HG02870 (cell line): Measurements from ENCODE around the gene CENPT.
A peak's percentile ranks its signal among the peaks of the same experiment; 100 is the strongest.
"Not testable (repeated sequence)": the region's sequence is repeated elsewhere in the genome, so short reads cannot be mapped to it uniquely, and the experiment has no call there.

Experiments
- ATAC-seq: cut with Tn5 transposase; IDR thresholded peaks from one replicate; pipeline ENCODE4 v1.9.1; 2021; ENCODE audit warnings: mild to moderate bottlenecking, moderate library complexity; ENCODE audit not compliant: unreplicated experiment

Gene CENPT

DNA sequence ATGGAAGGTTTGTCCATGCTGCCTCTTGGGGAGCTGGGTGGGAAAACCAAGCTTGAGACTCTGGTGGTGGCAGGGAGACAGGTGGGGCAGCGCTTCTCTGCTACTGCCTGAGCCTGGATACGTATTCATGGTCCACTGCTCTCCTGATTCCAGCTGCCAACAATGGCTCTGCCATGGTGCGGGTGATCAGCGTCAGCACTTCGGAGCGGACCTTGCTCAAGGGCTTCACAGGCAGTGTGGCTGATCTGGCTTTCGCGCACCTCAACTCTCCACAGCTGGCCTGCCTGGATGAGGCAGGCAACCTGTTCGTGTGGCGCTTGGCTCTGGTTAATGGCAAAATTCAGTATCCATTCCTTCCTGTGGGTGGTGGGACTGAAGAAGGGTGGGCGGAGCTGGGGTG is 29.6 kb upstream of the CENPT start:
- ATAC-seq, result no peak

DNA sequence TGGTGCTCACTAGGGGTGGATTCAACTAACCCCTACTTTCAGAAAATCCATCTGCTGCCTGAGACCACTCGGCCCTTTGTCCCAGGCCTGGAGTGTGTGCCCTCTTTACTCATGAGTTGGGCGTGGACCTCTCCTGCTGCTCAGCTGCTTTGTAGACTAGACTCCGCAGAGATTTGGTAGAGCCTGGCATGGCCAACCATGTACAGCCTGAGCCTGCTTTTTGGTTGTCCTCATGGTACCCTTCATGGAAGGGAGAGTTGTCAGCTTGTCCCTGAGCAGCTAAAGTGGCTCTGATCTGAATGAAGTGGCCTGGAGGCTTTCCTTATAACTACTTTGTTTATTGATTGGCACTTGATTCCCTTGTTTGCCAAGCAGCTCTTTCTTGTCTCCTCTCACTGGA is 26.9 kb upstream of the CENPT start:
- no peak for ATAC-seq

GRCh38 chr16:67873435-67874370 is 26.2 kb upstream of the CENPT start:
- ATAC-seq, result no peak

GRCh38 chr16:67872631-67873434 is 25.3 kb upstream of the CENPT start, which contains the start of gene EDC4:
EDC4 (plus strand) TSS chr16:67873052; CDS start chr16:67873262, 210 bp downstream.
- peak; percentile 59 for ATAC-seq

GRCh38 chr16:67872131-67872630 is 24.7 kb upstream of the CENPT start:
- no peak for ATAC-seq

GRCh38 chr16:67871256-67871655 is 23.8 kb upstream of the CENPT start:
- no peak for ATAC-seq

DNA sequence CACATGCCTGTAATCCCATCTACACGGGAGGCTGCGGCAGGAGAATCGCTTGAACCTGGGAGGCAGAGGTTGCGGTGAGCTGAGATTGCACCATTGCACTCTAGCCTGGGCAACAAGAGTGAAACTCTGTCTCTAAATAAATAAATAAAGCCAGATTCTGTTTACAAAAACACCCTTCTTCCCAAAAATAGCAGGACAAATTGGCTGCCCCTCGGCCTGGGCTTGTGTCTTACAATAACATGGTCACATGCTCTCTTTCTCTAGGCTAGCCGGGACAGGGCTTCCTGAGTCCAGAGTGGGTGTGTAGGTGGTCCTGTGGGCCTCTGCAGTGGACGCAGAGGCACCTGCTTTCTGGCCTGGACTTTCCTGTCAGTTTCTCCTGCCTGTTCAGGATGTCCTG is 22.2 kb upstream of the CENPT start:
- no peak for ATAC-seq

GRCh38 chr16:67868290-67868689 is 20.8 kb upstream of the CENPT start:
- ATAC-seq, result no peak

DNA sequence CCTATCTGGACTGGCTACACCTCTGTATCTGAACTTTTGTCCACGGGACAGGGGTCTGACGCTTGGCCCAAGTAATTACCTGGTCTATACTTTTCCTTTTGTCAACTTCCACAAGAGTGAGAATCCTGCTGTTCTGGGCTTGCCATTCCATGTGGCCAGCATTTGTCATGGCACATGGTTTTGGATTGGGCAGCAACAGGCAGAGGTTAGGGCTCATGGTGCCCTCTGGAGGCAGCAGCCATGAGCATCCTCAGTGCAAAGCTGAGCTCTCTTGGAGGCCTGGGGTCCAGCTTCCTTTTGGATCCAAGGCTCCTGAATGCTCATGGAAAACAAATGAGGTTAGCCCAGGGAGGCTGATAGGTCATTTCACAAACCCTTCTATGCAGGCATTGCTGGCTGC is 17.8 kb upstream of the CENPT start:
- no peak for ATAC-seq

DNA sequence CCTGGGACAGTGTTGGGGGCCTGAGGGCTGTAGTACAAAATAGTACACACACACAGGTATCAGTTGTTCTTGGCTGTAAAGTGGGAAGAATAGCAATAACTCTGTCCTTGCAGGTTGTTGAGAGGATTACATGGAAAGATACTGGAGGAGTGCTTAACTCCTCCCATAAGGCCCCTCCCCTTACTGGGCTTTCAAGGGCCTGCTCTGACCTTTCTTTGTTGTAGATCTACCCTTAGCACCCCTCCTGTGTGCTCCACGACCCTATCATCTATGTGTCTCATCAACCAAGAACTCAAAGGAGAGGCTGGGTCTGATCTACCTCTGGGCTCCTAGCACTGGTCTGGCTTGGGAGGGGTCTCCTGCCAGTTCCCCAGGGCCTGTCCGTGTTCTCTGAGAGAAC is 17.1 kb upstream of the CENPT start:
- no peak for ATAC-seq

- not testable (repeated sequence) for ATAC-seq
These were observed 16.6 kb upstream of the CENPT start for GRCh38 chr16:67864044-67864443.

DNA sequence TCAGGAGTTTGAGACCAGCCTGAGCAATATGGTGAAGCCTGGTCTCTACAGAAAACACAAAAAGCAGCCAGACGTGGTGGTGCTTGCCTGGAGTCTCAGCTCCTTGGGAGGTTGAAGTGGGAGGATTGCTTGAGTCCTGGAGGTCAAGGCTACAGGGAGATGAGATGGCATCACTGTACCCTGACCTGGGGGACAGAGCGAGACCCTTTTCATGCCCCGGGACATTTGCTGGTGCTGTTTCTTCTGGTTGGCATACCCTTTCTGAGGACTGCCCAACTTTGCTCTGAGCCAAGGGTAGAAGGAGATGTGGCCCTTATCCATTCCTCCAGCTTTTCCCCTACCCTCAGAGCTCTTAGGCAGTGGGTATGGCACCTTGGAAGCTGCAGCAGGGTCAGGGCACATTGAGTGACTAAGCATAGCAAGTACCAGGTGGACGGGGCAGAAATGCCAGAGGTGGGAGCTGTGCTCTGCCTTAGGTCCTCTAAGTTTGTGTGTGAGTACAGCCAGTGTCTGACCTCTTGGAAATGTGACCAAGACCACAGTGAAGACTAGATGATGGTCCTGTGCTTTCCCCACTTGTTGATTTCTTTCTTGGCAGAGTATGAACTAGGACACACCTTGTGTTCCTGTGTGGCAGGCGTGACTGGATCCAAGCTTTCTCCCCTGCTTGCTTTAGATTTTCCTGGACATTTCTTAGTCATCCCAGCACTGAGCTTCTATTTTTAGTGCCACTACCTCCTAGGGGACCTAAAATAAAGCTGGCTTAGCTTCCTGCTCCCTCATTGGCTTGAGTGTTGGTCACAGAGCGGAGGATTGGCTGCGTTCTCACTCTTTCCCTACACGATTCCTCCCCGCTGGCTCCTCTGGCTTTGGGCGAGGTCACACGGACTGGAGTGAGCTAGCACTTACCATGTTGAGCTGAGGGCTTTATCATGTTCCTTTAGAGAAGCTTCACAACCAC is 15.4 kb upstream of the CENPT start:
- no peak for ATAC-seq

DNA sequence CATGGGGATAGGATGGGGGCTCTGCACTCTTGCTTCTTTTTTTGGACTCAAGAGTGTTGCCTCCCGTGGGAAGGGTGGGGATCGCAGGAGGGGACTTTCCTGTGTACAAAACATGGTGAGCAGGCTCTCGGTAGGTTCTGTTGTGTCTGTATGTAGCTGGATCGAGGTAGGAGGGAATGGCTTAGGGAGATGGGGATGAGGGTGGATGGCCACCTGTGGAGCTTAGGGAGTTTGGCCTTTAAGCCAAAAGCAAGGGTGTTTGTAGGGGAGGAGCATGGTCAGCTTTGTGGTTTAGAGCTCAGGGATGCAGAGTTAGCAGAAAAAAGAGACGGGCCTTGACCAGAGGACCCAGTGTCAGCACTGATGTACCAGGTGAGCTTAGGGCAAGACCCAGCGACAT is 14.4 kb upstream of the CENPT start:
- ATAC-seq, result no peak

DNA sequence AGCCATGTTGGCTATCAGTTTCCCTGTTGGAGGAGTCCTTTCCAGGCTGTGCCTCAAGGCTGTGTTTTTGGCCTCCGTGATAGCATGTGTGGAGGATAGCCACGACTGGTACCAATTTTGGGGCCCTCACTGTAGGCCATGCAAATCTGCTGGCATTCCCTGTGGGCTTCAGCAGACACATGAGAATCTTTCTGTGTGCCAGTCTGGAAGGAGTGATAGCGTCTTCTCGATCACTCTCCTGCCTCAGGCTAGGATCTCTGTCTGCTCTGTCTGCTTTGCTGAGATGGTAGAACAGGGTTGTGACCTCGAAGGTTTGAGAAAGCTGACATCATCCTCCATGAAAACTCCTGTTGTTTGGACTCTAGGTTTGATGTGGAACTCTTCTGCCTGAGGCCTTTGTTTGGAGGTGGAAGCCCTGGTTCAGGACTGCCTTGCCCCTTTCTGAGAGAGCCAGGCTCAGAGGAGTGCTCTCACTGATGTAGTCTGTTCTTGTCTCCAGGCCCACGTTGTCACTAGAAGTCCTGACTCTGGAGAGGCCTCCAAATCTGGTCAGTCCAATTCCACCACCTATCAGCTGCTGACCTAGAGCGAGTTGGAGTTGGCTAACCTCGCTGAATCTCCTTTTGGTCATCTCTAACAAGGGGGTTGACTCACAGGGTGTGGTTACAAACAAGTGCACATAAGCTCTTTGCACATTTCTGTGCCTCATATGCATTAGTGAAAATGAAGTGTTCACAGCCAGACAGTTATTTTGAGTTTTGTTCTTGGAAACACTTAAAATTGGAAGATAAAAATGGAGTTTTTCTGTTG is 13.3 kb upstream of the CENPT start:
- no peak for ATAC-seq

DNA sequence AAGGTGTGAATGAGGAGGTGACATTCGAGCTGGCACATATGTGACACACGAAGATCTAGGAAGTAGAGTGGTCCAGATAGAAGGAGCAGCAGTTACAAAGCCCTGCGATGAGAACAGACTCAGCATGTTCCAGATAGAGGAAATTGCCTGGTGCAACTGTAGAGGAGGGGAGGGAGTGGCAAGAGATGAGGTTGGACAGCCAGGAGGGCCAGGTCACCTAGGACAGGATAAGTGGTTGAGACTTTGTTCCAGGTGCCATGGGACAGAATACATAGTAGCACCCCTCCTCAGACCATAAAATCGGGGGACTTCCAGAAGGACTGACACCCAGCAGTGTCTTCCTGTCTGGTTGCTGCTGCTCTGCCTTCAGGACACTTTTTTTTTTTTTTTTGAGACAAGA is 11.0 kb upstream of the CENPT start:
- ATAC-seq, result no peak

DNA sequence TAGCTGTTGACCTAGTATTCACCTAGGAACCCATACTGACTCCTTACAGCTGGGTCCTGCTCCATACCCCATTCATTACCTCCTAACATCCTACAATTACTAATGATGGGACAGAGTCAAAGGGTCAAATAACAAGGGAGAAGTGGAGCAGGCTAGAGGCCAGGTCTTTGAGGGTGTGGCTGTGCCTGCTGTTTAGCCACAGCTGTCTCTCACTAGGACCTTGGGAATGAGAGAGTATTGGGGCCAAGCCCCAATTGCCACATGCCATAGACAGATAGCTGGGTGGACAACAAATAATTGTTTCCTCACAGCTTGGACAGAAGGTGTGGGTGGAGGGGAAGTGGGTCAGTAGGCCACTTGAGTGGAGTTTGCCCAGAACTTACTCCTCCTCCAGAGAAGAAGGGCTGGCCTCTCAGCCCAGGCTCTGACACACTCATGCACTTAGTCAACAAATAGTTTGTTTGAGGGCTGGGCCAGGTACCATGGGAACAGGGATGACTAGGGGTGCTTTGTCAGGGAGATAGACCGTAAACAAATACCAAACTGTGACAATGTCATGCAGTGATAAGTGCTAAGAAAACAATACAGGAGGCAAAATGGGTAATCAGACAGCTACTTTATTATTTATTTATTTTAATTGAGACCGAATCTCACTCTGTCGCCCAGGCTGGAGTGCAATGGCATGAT is 10.2 kb upstream of the CENPT start:
- ATAC-seq, result no peak

- ATAC-seq, result no peak
These were observed 9.5 kb upstream of the CENPT start for GRCh38 chr16:67856927-67857546.

GRCh38 chr16:67855789-67856188 is 8.3 kb upstream of the CENPT start:
- no peak for ATAC-seq

GRCh38 chr16:67853670-67854069 is 6.2 kb upstream of the CENPT start:
- ATAC-seq, result no peak
